NCI-H1694 treated with DMSO at 0.1 percent for 48 hours (cell line): ENCODE measurements around the gene FBP1.
"Not testable (repeated sequence)": the region's sequence is repeated elsewhere in the genome, so short reads cannot be mapped to it uniquely, and the experiment has no call there.

Experiments
- DNase-seq: peaks from one replicate; lab custom pipeline; 2025; lab: John Stamatoyannopoulos, UW

Gene FBP1

DNA sequence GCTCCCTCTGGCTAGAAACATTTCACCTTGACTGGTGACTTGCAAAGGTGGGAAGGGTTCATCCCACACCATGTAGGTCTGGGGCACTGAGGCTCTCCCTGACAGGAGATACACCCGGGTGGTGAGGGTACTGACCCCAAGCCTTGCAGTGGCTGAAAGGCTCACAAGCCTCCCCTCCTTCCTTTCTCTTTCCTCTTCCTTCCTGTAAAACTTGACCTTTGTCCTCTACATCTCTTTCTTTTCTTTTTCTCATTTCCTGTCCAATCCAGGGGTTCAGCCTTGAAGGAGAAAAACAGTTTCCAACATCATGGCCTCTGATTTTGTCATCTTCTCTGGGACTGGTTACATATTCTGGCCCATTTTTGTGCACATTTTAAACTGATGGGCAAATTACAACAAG, 62.3 kb downstream of the FBP1 start:
- DNase-seq: no peak

- no peak for DNase-seq
Observed at GRCh38 chr9:94576131-94576530, 63.2 kb downstream of the FBP1 start.

DNA sequence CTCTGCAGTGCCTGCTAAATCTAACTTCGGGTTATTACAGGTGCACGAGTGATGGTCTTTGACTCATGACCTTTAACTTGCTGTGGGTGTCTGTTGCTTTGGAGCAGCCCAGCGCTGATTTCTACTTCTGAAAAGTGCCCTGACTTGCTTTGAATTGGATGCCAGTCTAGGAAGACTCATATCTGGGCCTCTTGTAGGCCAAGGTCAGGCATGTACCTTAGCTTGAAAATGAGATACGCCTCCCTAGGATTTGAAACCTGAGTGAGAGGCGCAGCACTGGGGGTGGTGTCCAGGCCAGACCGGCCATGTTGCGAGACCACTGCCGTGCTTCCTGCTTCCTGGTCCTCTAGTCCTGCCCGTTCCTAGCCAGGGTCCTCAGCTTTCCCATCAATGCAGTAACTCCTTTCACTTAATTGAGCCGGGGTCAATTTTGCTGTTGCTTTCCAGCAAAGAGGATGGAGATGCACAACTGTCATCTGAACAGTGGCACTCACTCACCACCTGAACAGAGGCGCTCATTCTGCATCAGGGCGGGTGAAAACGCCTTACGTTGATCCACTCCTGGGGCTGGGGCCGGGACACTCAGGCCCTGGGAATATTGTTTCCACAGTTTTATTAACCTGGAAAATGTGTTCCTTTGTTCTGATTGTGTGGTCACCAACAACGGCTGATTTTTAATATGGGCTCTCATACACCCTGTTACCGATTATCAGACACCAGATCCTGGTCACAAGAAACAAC, 70.2 kb downstream of the FBP1 start:
- DNase-seq: no peak

DNA sequence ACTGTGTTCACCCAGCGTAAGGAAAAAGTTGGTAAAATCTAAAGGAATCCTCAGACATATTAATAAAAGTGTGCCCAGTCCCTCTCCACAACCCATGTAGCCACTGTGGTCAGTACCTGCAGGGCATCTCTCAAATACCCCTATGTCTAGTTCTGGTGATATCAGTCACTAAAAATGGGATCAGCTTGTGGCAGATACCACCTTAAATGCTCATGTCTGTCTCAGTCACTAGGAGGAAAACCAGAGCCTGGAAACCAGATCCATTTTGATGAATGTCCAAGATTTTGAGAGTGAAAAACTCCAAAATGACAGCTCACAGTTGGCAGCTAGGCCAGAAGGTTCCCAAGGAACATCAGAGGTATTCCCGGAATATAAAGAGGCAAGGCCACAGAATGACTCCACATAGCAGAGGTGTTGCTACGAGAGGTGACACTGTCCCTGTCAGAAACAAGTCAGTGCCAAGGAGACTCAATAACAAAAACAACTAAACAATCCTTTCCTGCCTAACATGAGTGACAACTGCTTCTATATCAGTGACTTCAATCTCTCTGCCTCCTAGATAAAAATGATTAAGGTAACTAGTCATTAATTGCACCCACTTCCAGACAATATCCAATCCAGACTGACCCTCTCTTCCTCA, 70.9 kb downstream of the FBP1 start:
- DNase-seq: no peak

DNA sequence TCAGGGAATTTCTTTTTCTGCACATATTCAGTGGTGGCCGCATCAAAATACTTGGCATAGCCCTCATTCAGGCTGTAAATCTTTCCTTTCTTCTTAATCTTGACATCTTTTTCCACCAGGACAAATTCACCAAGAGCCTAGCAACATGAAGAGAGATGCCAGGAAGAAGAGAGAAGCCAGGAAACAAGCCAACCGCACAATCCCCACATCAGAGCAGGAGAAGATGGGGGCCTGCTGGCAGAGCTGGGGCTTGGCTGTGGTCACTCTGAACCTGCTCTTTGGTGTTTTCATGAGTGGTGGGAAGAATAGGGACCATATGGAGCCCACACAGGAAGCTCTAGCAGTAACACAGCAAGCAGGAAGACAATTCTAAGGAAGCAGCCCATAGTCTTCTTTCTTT, 72.0 kb downstream of the FBP1 start:
- DNase-seq: no peak

DNA sequence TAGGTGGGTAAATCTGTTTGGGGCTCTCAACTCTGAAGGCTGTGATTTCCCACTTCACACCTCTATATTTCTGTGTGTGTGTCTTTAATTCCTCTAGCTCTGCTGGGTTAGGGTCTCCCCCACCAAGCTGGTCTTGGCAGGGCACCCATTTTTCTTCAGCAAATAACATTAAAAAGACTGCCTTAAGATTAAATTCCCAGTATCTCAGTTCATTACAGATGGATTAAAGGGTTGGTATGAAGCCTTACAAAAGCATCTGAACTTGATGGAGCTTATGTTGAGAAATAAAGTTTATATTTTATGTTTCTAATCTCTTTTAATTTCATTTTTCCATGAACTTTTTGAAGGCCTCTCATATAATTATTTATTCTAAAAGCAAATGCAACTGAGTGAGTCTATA, 72.8 kb downstream of the FBP1 start:
- DNase-seq: no peak

GRCh38 chr9:94564279-94564678, 75.0 kb downstream of the FBP1 start:
- not testable (repeated sequence) for DNase-seq

GRCh38 chr9:94563548-94563947, 75.8 kb downstream of the FBP1 start:
- no peak for DNase-seq

- no peak for DNase-seq
Observed at GRCh38 chr9:94560237-94560636, 79.1 kb downstream of the FBP1 start.

DNA sequence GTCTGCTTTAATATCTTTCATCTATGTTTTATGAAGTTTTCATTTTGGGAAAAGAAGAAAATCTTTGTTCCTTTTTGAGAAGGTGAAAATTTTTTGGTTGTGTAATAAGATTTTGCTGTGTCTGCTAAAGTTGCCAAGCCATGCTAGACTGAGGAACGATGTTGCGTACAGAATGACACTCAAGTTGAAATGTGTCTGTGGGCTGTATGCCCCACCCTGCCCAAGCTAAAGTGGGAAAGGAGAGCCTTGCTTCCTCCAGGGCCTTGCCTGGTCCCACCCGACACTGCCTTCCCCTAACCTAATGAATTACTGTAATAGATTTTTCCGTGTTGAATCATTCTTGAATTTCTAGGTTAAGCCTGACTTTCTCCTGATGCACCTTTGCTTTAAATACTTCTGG, 81.9 kb downstream of the FBP1 start:
- no peak for DNase-seq

GRCh38 chr9:94554439-94555331, 84.6 kb downstream of the FBP1 start, which contains the start of gene PCAT7:
Gene PCAT7, plus strand, starts transcription at chr9:94555083.
- DNase-seq: peak; percentile 68

DNA sequence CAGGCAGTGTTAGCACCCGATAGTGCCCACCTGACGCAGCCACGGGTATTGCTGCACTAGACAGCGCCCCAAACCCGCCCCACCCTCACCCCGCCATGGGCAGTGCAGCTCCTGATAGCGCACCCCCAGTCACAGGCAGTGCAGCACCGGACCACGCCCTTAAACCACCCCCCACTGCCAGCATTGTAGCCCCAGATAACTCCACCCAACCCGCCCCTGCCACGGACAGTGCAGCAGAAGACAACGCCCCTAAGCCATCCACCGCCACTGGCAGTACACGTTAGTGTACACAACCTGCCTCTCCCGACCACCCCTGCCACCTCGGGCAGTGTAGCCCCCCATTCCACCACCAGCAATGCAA, 85.3 kb downstream of the FBP1 start:
- DNase-seq: no peak
